HFFc6 (cell line): ENCODE measurements around the gene TDO2. TPM values are rescaled to one million over a fixed set of nuclear protein-coding genes. Genes with fewer than 3 reads are reported as not detected.
"Not testable (repeated sequence)": the region's sequence is repeated elsewhere in the genome, so short reads cannot be mapped to it uniquely, and the experiment has no call there.

Experiments used
- DNase-seq: peaks from one replicate; pipeline ENCODE4 v3.0.0-alpha.2; 2018
- H3K27ac Mint-ChIP-seq: 2 replicates; pipeline ENCODE4 v1.8.0; 2020; ENCODE audit warnings: mild to moderate bottlenecking, mixed read lengths
- H3K27me3 Mint-ChIP-seq: 2 replicates; pipeline ENCODE4 v1.8.0; 2021; ENCODE audit warnings: mild to moderate bottlenecking, moderate library complexity, mixed read lengths; ENCODE audit not compliant: insufficient read depth
- H3K36me3 Mint-ChIP-seq: 2 replicates; pipeline ENCODE4 v1.8.0; 2021; ENCODE audit warnings: low read depth, mixed read lengths
- H3K4me1 Mint-ChIP-seq: 2 replicates; pipeline ENCODE4 v1.8.0; 2020; ENCODE audit warnings: low read depth, mixed read lengths
- H3K4me3 Mint-ChIP-seq: 2 replicates; pipeline ENCODE4 v1.8.0; 2020; ENCODE audit warnings: mild to moderate bottlenecking, moderate library complexity, mixed read lengths
- H3K9me3 Mint-ChIP-seq: 2 replicates; pipeline ENCODE4 v1.8.0; 2020; ENCODE audit warnings: mild to moderate bottlenecking, mixed read lengths
- CTCF ChIP-seq: fragments of 200-600 bp; sonication (generic); IDR thresholded peaks from 2 replicates; pipeline ENCODE4 v1.5.0; 2021; ENCODE audit warnings: antibody characterized with exemption, mild to moderate bottlenecking
- total RNA-seq, 6 experiments: library from RNA; stranded (reverse); fragmentation: NEBNext Ultra II Directional; extraction: Animal tissue kit (Norgen Biotek cat#: 25700); gene quantifications; 2 replicates in 1 of 6; 3 replicates in 5 of 6; pipeline ENCODE4 v1.2.3, GENCODE V29; 2021

Gene TDO2
- total RNA-seq, 6 experiments from 2014 or later, result 0.33 TPM; not detected in 5

GRCh38 chr4:155914782-155915181, 11.3 kb downstream of the TDO2 start:
- no peak overlapping the region for H3K27ac Mint-ChIP-seq
- H3K9me3 Mint-ChIP-seq, result no peaks in the 10 kb centered on the region
- H3K36me3 Mint-ChIP-seq, result no peaks in the 10 kb centered on the region
- TF ChIP-seq CTCF, result no peak
- DNase-seq, result no peak
- peaks cover 2% of the 10 kb centered on the region; the same call in 1 of the 2 replicates for H3K27me3 Mint-ChIP-seq
- H3K4me1 Mint-ChIP-seq, result no peaks in the 10 kb centered on the region
- H3K4me3 Mint-ChIP-seq, result no peak overlapping the region

GRCh38 chr4:155921597-155921996, 18.1 kb downstream of the TDO2 start:
- no peak for TF ChIP-seq CTCF
- Mint-ChIP-seq H3K36me3 (no peaks in the 10 kb centered on the region), H3K4me3 (no peak overlapping the region)

GRCh38 chr4:155924637-155925036, 21.1 kb downstream of the TDO2 start:
- no peaks in the 10 kb centered on the region for H3K9me3 Mint-ChIP-seq
- no peaks in the 10 kb centered on the region for H3K36me3 Mint-ChIP-seq
- no peak overlapping the region for H3K27ac Mint-ChIP-seq
- peaks cover 4% of the 10 kb centered on the region; the same call in 1 of the 2 replicates for H3K27me3 Mint-ChIP-seq
- no peaks in the 10 kb centered on the region for H3K4me1 Mint-ChIP-seq
- no peak for DNase-seq
- H3K4me3 Mint-ChIP-seq, result no peak overlapping the region
- no peak for TF ChIP-seq CTCF

More at GRCh38 chr4:155921597-155921996, 18.1 kb downstream of the TDO2 start:
- H3K27me3 Mint-ChIP-seq, result peaks cover 5% of the 10 kb centered on the region; the same call in 1 of the 2 replicates
- H3K4me1 Mint-ChIP-seq, result no peaks in the 10 kb centered on the region
- no peaks in the 10 kb centered on the region for H3K9me3 Mint-ChIP-seq
- no peak overlapping the region for H3K27ac Mint-ChIP-seq
- no peak for DNase-seq

GRCh38 chr4:155929833-155930232, 26.3 kb downstream of the TDO2 start:
- no peaks in the 10 kb centered on the region for H3K9me3 Mint-ChIP-seq
- H3K4me3 Mint-ChIP-seq, result no peak overlapping the region
- no peaks in the 10 kb centered on the region for H3K36me3 Mint-ChIP-seq
- DNase-seq, result no peak
- no peak for TF ChIP-seq CTCF
- no peak overlapping the region for H3K27ac Mint-ChIP-seq
- H3K4me1 Mint-ChIP-seq, result no peaks in the 10 kb centered on the region
- H3K27me3 Mint-ChIP-seq, result peaks cover 5% of the 10 kb centered on the region

DNA sequence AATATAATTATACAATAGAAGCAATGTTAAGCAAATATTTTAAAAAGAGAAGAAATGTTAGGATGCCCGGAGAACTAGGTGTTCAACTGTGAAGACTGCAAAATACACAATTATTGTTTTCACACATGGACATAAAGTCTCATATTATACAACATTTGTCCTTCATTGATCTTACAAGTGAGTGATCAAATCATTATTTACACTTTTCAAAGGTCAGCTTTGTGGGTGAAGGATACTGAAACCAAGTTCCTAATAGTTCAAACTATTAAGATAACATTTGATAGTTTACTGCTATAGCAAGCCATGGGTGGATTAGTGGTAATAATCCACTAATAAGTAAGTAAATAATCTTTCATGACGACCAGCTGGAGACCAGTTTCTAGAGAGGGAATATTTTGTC, 26.8 kb downstream of the TDO2 start:
- Mint-ChIP-seq H3K27ac (no peak overlapping the region), H3K4me1 (no peaks in the 10 kb centered on the region), H3K36me3 (no peaks in the 10 kb centered on the region), H3K4me3 (no peak overlapping the region), H3K9me3 (no peaks in the 10 kb centered on the region), H3K27me3 (peaks cover 5% of the 10 kb centered on the region)
- TF ChIP-seq CTCF, result no peak
- DNase-seq, result no peak

DNA sequence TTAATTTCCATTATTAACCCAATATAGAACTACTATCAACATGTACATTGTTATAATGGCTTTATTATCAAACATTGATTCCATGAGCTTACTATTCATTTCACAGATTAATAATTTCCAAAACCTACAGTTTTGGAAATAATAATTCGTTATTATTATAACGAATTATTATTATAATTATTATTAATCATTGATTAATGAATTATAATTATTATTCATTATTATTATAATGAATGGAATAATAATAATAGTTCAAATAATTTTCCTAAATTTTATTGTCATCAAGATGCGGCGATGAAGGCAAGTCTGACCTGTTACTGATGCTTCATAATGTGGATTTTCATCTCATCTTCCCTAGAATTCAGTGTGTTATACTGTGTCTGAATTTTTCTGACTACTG, 28.1 kb downstream of the TDO2 start:
- H3K27me3 Mint-ChIP-seq, result peaks cover 5% of the 10 kb centered on the region
- H3K9me3 Mint-ChIP-seq, result no peaks in the 10 kb centered on the region
- H3K36me3 Mint-ChIP-seq, result no peaks in the 10 kb centered on the region
- H3K27ac Mint-ChIP-seq, result no peak overlapping the region
- H3K4me3 Mint-ChIP-seq, result no peak overlapping the region
- no peak for DNase-seq
- H3K4me1 Mint-ChIP-seq, result no peaks in the 10 kb centered on the region
- no peak for TF ChIP-seq CTCF

DNA sequence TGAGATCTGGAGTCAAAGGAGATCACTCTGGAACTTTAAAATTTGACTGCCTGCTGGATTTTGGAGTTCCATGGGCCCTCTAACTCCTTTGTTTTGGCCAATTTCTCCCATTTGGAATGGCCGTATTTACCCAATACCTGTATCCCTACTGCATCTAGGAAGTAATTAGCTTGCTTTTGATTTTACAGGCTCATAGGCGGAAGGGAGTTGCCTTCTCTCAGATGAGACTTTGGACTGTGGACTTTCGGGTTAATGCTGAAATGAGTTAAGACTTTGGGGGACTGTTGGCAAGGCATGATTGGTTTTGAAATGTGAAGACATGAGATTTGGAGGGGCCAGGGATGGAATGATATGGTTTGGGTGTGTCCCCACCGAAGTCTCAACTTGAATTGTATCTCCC, 31.1 kb downstream of the TDO2 start:
- peaks cover 10% of the 10 kb centered on the region for H3K27me3 Mint-ChIP-seq
- H3K9me3 Mint-ChIP-seq, H3K27ac Mint-ChIP-seq, H3K4me1 Mint-ChIP-seq, H3K36me3 Mint-ChIP-seq, H3K4me3 Mint-ChIP-seq, DNase-seq: not testable (repeated sequence)
